ENCODE data around the gene YEATS4.

The YEATS4 gene

DNA sequence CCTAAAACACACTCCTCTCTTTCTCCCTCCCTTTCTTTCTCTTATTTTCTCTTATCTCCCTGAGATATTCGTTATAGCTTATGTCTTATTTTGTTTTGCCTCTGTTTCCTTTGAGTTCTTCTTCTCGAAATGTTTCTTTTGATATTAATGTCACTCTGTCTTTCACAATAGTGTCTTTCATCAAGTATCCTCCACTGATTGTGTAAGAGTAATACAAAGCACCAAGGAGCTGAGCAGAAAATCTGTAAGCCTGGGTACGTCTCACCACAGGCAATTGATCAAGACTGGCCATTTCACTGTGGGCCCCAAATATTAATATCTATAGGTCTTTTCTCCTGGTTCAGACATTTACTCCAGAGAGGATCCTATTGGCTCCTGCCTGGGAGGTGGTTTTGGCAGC is 16.2 kb upstream of the YEATS4 start:
- TF ChIP-seq, protein P1, sequence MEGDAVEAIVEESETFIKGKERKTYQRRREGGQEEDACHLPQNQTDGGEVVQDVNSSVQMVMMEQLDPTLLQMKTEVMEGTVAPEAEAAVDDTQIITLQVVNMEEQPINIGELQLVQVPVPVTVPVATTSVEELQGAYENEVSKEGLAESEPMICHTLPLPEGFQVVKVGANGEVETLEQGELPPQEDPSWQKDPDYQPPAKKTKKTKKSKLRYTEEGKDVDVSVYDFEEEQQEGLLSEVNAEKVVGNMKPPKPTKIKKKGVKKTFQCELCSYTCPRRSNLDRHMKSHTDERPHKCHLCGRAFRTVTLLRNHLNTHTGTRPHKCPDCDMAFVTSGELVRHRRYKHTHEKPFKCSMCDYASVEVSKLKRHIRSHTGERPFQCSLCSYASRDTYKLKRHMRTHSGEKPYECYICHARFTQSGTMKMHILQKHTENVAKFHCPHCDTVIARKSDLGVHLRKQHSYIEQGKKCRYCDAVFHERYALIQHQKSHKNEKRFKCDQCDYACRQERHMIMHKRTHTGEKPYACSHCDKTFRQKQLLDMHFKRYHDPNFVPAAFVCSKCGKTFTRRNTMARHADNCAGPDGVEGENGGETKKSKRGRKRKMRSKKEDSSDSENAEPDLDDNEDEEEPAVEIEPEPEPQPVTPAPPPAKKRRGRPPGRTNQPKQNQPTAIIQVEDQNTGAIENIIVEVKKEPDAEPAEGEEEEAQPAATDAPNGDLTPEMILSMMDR (IDR thresholded peaks at IDR 0.05; ENCODE audit: low read length, missing control alignments): no peak
- DNase-seq (ENCODE audit: low read depth): no peak
- no peak overlapping the region for H3K4me3 ChIP-seq (replicated peaks; ENCODE audit: low read depth, low read length)

DNA sequence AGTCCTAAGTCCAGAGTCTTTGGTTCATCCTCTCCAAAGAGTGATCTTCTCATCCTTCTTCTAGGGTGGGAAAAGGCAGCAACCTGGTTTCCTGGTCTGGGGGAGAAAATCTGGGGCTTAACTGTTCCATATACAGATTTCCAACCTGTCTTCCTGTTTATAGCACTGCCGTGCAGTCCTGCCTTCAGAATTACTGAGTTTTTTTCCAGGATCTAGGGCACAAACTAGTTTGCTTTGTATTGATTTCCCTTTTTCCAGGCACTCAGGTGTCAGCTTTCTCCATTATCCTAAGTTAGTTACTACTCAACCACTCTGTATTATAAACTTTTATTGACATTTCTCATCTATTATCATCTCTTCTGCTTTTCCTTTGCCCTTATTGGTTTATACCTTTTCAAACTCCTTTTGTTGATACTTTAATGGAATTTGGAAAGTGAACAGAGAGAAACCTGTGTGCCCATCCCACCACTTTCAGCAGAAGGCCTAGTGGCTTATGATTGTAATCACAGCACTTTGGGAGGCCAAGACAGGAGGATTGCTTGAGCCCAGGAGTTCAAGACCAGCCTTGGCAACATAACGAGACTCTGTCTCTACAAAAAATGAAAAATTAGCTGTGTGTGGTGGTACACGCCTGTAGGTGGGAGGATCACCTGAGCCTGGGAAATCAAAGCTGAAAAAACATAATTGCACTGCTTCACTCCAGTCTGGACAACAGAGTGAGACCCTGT is 15.5 kb upstream of the YEATS4 start:
- H3K4me3 ChIP-seq (replicated peaks; ENCODE audit: low read depth, low read length): no peak overlapping the region
- no peak for DNase-seq (ENCODE audit: low read depth)
- TF ChIP-seq, protein P1 (IDR thresholded peaks at IDR 0.05; ENCODE audit: low read length, missing control alignments): no peak

DNA sequence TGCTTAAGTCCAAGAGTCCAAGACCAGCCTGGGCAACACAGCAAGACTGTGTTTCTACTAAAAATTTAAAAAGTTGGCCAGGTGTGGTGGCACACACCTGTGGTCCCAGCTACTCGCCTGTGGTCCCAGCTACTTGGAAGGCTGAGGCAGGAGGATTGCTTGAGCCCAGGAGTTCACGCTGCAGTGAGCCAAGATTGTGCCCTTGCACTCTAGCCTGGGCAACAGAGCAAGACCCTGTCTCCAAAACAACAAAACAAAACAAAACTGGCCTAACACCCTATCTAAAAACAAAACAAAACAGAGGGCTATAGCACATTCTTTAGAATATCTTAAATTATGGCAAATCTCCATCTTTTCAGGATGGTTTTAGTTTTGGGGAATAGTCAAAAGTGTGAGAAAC is 14.5 kb upstream of the YEATS4 start:
- TF ChIP-seq, protein P1 (IDR thresholded peaks at IDR 0.05; ENCODE audit: low read length, missing control alignments): no peak
- H3K4me3 ChIP-seq (replicated peaks; ENCODE audit: low read depth, low read length): no peak overlapping the region
- no peak for DNase-seq (ENCODE audit: low read depth)

DNA sequence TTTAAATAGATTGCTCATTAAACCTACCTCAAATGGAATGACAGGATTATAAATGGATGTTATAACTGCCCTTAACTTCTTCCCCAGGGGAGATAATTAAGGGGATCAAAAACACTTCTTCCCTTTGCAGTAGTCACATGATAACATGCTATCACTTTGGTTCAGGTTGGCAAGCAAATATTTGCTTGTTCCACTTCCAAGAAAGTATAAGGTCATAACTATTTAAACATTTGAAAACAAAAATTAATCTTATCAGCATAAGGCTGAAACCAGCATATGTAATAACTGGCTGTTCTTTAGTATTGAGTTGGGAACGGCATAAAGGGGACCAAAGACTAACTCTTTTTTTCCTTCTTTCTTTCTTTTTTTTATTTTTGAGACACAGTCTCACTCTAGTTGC is 13.8 kb upstream of the YEATS4 start:
- TF ChIP-seq, protein P1 (IDR thresholded peaks at IDR 0.05; ENCODE audit: low read length, missing control alignments): no peak
- H3K4me3 ChIP-seq (replicated peaks; ENCODE audit: low read depth, low read length): no peak overlapping the region
- no peak for DNase-seq (ENCODE audit: low read depth)

DNA sequence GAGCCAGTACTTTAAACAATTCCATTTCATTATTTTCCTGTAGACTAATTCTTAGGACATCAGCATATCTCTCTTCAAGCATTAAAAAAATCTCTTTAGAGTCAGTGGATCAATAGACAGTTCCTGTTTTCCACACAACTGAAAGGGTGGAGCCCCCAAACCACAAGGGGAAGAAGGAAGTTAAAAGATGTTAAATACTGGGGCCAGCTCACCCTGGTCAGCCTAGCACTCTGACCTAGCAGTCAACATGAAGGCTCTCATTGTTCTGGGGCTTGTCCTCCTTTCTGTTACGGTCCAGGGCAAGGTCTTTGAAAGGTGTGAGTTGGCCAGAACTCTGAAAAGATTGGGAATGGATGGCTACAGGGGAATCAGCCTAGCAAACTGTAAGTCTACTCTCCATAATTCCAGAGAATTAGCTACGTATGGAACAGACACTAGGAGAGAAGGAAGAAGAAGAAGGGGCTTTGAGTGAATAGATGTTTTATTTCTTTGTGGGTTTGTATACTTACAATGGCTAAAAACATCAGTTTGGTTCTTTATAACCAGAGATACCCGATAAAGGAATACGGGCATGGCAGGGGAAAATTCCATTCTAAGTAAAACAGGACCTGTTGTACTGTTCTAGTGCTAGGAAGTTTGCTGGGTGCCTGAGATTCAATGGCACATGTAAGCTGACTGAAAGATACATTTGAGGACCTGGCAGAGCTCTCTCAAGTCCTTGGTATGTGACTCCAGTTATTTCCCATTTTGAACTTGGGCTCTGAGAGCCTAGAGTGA is 11.2 kb upstream of the YEATS4 start, which contains the start of gene LYZ:
LYZ (plus strand) TSS at position 220 of the 777 bp plus-strand sequence; CDS start at position 248, 28 bp downstream.
- TF ChIP-seq, protein P1 (IDR thresholded peaks at IDR 0.05; ENCODE audit: low read length, missing control alignments): no peak
- no peak for DNase-seq (ENCODE audit: low read depth)
- no peak within 1 kb of the TSS for H3K4me3 ChIP-seq (replicated peaks; ENCODE audit: low read depth, low read length)

DNA sequence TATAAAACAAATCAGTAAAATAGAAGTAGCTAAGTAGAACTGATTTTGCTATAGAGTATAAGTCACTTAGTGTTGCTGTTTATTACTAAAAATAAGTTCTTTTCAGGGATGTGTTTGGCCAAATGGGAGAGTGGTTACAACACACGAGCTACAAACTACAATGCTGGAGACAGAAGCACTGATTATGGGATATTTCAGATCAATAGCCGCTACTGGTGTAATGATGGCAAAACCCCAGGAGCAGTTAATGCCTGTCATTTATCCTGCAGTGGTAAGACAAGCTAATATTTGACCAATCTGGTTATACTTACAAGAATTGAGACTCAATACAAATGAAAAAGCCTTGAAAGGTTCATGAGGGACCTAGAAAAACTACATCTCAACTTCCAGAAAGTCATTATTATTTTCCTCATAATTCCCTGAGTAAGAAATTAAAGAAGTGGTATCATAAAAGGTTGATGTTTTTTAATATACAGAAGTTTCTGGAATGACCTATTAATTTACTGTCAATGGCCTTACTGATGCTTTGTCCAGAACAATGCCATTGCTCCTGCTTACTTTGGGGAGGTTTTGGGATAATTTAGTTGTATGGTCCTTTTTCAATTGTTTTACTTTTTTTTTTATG is 9.4 kb upstream of the YEATS4 start:
- no peak overlapping the region for H3K4me3 ChIP-seq (replicated peaks; ENCODE audit: low read depth, low read length)

More for the DNA sequence above, 9.4 kb upstream of the YEATS4 start:
- TF ChIP-seq, protein P1 (IDR thresholded peaks at IDR 0.05; ENCODE audit: low read length, missing control alignments): no peak
- no peak for DNase-seq (ENCODE audit: low read depth)

All from fibroblast of pulmonary artery (primary cell).